Gastroesophageal sphincter (tissue), 4 donors: Measurements from ENCODE around the gene ESM1. TPM values are rescaled to one million over a fixed set of nuclear protein-coding genes. Genes with fewer than 3 reads are reported as not detected.

Experiments
- ATAC-seq: fragments of 150-250 bp; one replicate; pipeline ENCODE4 v1.9.1; 2016; ENCODE audit warnings: mild to moderate bottlenecking, moderate library complexity
- H3K27ac ChIP-seq, 4 donors: fragments of 200-600 bp; sonication (generic) in 3 of 4; 1 replicate in 3 of 4; 2 replicates in 1 of 4; pipeline ENCODE4 v1.5.1; 2016 to 2019
- H3K27me3 ChIP-seq: fragments of 200-600 bp; sonication (generic); one replicate; pipeline ENCODE4 v1.5.1; 2019
- H3K36me3 ChIP-seq, 2 donors: fragments of 200-600 bp; sonication (generic); one replicate each; pipeline ENCODE4 v1.5.1; 2019; ENCODE audit warnings: control low read depth in 1 of 2
- H3K4me1 ChIP-seq, 3 donors: fragments of 200-600 bp; sonication (generic); 1 replicate in 2 of 3; 2 replicates in 1 of 3; pipeline ENCODE4 v1.5.1; 2016 to 2019; ENCODE audit warnings: control low read depth in 2 of 3
- H3K4me3 ChIP-seq, 2 donors: fragments of 200-600 bp; sonication (generic); one replicate each; pipeline ENCODE4 v1.5.1; 2019; ENCODE audit warnings: mild to moderate bottlenecking in 1 of 2, moderate library complexity in 1 of 2
- H3K9me3 ChIP-seq, 3 donors: fragments of 200-600 bp; sonication (generic); one replicate each; pipeline ENCODE4 v1.5.1; 2017 to 2019; ENCODE audit warnings: control low read depth in 2 of 3
- CTCF ChIP-seq, 4 experiments: fragments of 200-600 bp in 2 of 4; fragments of 450-650 bp in 2 of 4; sonication (generic) in 1 of 4; IDR thresholded peaks; one replicate each; pipeline ENCODE4 v1.5.1; 2017 to 2019; ENCODE audit warnings: antibody characterized with exemption in 4 of 4, mild to moderate bottlenecking in 2 of 4, moderate library complexity in 2 of 4
- EP300 ChIP-seq: sonication (generic); formaldehyde crosslinking; IDR thresholded peaks from one replicate; pipeline ENCODE4 v1.6.1; 2017; ENCODE audit warnings: antibody characterized with exemption, mild to moderate bottlenecking
- POLR2A ChIP-seq, 2 donors: fragments of 450-650 bp; IDR thresholded peaks; one replicate each; pipeline ENCODE4 v1.6.1; 2017; ENCODE audit warnings: antibody characterized with exemption in 2 of 2, mild to moderate bottlenecking in 2 of 2, moderate library complexity in 1 of 2
- POLR2AphosphoS5 ChIP-seq: sonication (generic); formaldehyde crosslinking; IDR thresholded peaks from one replicate; pipeline ENCODE4 v1.6.1; 2017; ENCODE audit warnings: antibody characterized with exemption
- WGBS, 2 donors: methylation state at CpG; one replicate each; pipeline ENCODE4 v1.1.5; 2018; ENCODE audit warnings: low coverage in 1 of 2; 5-methylcytosine and 5-hydroxymethylcytosine counted together
- total RNA-seq, 4 donors: library from RNA; depleted of rRNA; stranded (reverse); fragments of >200 nt; gene quantifications; one replicate each; pipeline ENCODE4 v1.1.0, GENCODE V29; 2016

The ESM1 gene
- under 1 TPM in 1 of 4 donors, not detected in 3; 0.13 TPM for total RNA-seq

- 10 to 16% methylated on average over 4 to 5 of the region's 26 CpGs for WGBS, 2 donors
- no peaks in the 10 kb centered on the region for H3K36me3 ChIP-seq
- H3K27ac ChIP-seq: no peak within 1 kb of the TSS
- H3K4me1 ChIP-seq: peaks cover 0 to 8% (median 0%) of the 10 kb centered on the region in 3 donors
- peaks cover 41% of the 10 kb centered on the region for H3K27me3 ChIP-seq
- TF ChIP-seq EP300 (no peak), CTCF (IDR thresholded peaks at IDR 0.05) (no peak), POLR2AphosphoS5 (no peak), POLR2A (IDR thresholded peaks at IDR 0.05) (no peak)
- H3K9me3 ChIP-seq: no peaks in the 10 kb centered on the region
- H3K4me3 ChIP-seq: no peak within 1 kb of the TSS
- no peak for ATAC-seq
Observed at GRCh38 chr5:54985301-54986268, at the start of gene ESM1. Gene ESM1 (minus strand): TSS chr5:54985593. CDS start chr5:54985517, 76 bp downstream.

DNA sequence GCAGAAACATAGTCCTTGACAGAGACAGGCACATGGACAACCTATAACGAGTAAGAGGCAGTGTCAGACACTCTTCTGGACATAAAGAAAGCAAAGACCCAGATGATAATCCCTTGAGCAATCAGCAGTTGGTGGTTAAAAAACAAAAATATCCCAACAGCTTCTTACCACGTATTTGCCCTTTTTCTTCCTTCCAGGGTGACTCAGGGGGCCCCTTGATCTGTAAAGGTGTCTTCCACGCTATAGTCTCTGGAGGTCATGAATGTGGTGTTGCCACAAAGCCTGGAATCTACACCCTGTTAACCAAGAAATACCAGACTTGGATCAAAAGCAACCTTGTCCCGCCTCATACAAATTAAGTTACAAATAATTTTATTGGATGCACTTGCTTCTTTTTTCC, 48.2 kb upstream of the ESM1 start:
- ATAC-seq: no peak
- no peaks in the 10 kb centered on the region for H3K9me3 ChIP-seq
- 67 to 74% methylated on average over 3 to 4 of the region's 4 CpGs for WGBS, 2 donors

GRCh38 chr5:55031492-55031891, 46.1 kb upstream of the ESM1 start:
- no peaks in the 10 kb centered on the region for H3K4me1 ChIP-seq
- TF ChIP-seq POLR2A (IDR thresholded peaks at IDR 0.05) (no peak), CTCF (IDR thresholded peaks at IDR 0.05) (no peak), POLR2AphosphoS5 (no peak), EP300 (no peak)
- no peaks in the 10 kb centered on the region for H3K27me3 ChIP-seq
- no peak overlapping the region for H3K27ac ChIP-seq
- H3K9me3 ChIP-seq: no peaks in the 10 kb centered on the region
- 92% methylated on average over 2 of the region's 5 CpGs; no CpG with 5 or more reads in 1 of the 2 donors for WGBS, 2 donors
- no peak for ATAC-seq
- H3K4me3 ChIP-seq: no peak overlapping the region
- no peaks in the 10 kb centered on the region for H3K36me3 ChIP-seq

More for the DNA sequence above, 48.2 kb upstream of the ESM1 start:
- H3K27me3 ChIP-seq: no peaks in the 10 kb centered on the region
- no peaks in the 10 kb centered on the region for H3K4me1 ChIP-seq
- H3K36me3 ChIP-seq: no peaks in the 10 kb centered on the region
- no peak overlapping the region for H3K27ac ChIP-seq
- H3K4me3 ChIP-seq: no peak overlapping the region
- TF ChIP-seq POLR2AphosphoS5 (no peak), POLR2A (IDR thresholded peaks at IDR 0.05) (no peak)

- no peak for TF ChIP-seq CTCF (IDR thresholded peaks at IDR 0.05)
- TF ChIP-seq POLR2A (IDR thresholded peaks at IDR 0.05): no peak
- no peak for TF ChIP-seq POLR2AphosphoS5
- no peak for TF ChIP-seq EP300
- Histone ChIP-seq H3K36me3 (no peaks in the 10 kb centered on the region), H3K4me1 (no peaks in the 10 kb centered on the region), H3K27ac (no peak overlapping the region), H3K9me3 (no peaks in the 10 kb centered on the region), H3K4me3 (no peak overlapping the region), H3K27me3 (no peaks in the 10 kb centered on the region)
- no peak for ATAC-seq
- 42 to 64% methylated on average over 4 to 6 of the region's 10 CpGs for WGBS, 2 donors
Observed at GRCh38 chr5:55030676-55031369, 45.4 kb upstream of the ESM1 start.

- Histone ChIP-seq H3K36me3 (no peaks in the 10 kb centered on the region), H3K9me3 (no peaks in the 10 kb centered on the region), H3K27me3 (no peaks in the 10 kb centered on the region), H3K27ac (no peak overlapping the region), H3K4me1 (no peaks in the 10 kb centered on the region), H3K4me3 (no peak overlapping the region)
- TF ChIP-seq CTCF (IDR thresholded peaks at IDR 0.05): no peak
- no peak for TF ChIP-seq EP300
- TF ChIP-seq POLR2A (IDR thresholded peaks at IDR 0.05): no peak
- TF ChIP-seq POLR2AphosphoS5: no peak
- WGBS, 2 donors: 46 to 100% methylated on average over 1 to 2 of the region's 2 CpGs
- ATAC-seq: no peak
Observed at GRCh38 chr5:55030220-55030619, 44.8 kb upstream of the ESM1 start.
